ENCODE measurements around the gene SLCO1B1.

- TF ChIP-seq EZH2phosphoT487 (conservative IDR thresholded peaks at IDR 0.05; ENCODE audit: low read length), result no peak
- TF ChIP-seq CTCF (IDR thresholded peaks at IDR 0.05; ENCODE audit: insufficient read depth, low read length, poor library complexity, severe bottlenecking), result no peak
Measured at GRCh38 chr12:21220266-21220665, 89.3 kb downstream of the SLCO1B1 start.
